GM19035 (cell line): ENCODE measurements around the gene S1PR2.
A peak's percentile ranks its signal among the peaks of the same experiment; 100 is the strongest.

Source experiments
- ATAC-seq: cut with Tn5 transposase; IDR thresholded peaks from one replicate; pipeline ENCODE4 v1.9.1; 2021; ENCODE audit not compliant: unreplicated experiment

Gene S1PR2, protein sequence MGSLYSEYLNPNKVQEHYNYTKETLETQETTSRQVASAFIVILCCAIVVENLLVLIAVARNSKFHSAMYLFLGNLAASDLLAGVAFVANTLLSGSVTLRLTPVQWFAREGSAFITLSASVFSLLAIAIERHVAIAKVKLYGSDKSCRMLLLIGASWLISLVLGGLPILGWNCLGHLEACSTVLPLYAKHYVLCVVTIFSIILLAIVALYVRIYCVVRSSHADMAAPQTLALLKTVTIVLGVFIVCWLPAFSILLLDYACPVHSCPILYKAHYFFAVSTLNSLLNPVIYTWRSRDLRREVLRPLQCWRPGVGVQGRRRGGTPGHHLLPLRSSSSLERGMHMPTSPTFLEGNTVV

DNA sequence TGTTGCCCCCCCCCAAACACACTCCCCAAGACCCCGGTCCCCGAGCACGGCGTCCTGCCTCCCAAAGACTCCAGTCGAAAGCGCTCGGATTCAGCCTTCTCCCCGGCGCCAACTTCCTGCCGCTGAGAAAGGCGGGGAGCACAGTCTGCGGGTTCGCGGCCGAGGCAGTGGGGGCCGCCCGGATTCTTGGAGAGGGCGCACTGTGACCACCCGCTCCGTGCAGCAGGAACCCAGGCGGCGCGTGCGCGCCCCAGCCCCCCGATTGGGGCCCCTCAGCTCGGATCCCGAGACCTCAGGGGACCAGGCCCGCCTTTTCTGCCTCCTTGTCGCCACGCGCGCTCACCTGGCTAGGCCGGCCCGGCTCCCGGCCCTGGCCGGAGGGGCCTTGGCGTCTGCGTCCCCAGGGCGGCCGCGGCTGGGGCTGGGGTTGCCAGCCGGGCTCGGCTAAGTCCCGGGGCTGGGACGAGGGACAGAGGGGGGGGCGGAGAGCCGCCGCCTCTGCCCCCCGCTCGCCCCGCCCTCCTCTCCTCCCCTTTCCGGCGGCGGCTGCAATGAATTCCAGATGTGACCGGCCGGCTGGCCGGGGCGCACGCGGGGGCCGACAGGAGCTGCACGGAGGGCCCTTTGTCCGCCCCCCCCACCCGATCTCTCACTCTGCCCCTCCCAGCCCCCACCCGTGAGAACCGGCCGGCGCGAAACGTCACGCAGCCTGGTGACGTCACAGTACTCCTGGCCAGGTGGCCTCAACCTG is at the start of gene S1PR2:
Gene S1PR2, minus strand, starts transcription at position 471 of the 751 bp plus-strand sequence. CDS start 6,426 bp downstream, outside the sequence.
- ATAC-seq, result peak; percentile 37

DNA sequence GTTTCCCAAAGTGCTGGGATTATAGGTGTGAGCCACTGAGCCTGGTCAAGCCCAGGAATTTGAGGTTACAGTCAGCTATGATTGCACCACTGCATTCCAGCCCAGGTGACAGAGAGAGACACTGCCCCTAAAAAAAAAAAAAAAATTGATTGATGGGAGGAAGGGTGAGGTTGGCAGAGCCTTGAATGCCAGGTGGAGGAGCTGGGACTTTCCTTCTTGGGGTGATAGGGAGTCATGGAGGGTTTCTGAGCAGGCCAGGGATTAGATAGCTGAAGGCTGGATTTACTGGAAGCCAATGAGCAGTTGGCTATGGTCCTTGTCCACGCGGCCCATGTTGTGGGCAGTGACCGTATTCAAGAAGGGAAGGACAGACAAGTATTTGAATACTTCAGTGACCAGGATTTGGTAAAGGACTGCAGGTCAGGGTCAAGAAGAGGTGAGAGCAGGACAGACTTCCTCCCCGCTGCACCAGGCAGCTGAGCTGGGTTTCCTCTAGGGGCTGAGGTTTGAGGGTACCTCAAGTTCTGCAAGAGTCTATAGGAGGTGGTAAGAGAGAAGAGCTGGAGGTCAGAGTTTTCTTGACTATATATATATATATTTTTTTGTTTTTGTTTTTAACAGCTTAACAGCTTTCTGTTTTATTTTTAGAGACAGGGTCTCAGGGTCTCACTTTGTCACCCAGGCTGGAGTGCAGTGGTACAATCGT is 48.8 kb upstream of the S1PR2 start:
- no peak for ATAC-seq

DNA sequence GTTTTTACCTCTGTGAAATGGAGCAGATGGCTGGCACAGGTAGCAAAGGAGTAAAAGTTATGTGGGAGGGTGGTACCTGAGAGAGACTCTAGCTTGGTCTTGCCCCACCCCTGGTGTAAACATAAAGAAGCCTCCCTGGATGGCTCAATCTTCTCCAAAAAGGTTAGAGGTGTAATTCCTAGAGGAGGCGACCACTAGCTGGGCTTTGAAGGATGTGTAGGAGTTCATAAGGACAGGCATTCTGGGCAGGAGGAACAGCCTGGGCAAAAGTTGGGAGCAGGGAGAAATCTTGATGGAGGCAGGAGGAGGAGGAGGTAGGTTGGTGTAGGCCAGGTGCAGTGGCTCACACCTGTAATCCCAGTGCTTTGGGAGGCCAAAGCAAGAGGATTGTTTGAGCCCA is 47.8 kb upstream of the S1PR2 start:
- no peak for ATAC-seq

DNA sequence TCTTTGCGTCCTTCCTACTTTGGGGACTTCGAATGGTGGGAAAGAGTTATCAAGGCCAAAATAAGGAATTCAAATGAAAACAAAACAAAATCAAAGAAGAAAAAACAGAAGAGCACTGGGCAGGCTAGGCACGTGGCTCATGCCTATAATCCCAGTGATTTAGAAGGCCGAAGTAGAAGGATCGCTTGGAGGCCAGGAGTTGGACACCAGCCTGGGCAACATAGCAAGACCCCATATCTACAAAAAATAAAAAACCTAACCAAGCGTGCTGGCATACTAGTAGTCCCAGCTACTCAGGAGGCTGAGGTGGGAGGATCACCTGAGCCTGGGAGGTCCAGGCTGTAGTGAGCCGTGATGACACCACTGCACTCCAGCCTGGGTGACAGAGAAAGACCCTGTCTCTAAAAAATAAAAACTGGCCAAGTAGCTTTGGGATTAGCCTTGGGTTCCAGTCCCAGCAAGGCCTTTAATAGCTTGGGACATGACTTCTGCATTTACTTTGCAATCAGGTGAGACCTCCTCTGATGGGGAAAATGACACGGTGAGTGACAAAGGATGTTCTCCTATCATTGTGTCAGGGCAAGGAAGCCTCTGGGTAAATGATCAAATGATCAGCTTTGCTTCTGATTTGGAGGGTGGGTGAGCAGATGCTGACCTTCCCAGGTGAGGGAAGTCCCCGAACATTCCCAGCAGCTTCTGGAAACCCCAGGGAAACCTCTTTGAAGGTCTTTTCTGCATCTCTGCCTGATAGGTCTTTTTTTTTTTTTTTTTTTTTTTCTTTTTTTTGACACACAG is 46.9 kb upstream of the S1PR2 start:
- ATAC-seq, result no peak

DNA sequence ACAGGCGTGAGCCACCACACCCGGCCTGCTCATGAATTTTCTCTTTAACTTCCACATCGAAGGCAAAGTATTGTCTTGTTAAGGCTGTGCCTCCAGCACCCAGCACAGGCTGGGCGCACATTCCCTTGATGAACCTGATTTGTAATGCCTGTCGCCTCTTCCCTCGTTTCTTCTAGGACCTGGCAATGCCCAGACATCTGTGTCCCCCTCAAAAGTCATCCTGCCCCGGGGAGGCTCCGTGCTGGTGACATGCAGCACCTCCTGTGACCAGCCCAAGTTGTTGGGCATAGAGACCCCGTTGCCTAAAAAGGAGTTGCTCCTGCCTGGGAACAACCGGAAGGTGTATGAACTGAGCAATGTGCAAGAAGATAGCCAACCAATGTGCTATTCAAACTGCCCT is 43.5 kb upstream of the S1PR2 start:
- no peak for ATAC-seq

DNA sequence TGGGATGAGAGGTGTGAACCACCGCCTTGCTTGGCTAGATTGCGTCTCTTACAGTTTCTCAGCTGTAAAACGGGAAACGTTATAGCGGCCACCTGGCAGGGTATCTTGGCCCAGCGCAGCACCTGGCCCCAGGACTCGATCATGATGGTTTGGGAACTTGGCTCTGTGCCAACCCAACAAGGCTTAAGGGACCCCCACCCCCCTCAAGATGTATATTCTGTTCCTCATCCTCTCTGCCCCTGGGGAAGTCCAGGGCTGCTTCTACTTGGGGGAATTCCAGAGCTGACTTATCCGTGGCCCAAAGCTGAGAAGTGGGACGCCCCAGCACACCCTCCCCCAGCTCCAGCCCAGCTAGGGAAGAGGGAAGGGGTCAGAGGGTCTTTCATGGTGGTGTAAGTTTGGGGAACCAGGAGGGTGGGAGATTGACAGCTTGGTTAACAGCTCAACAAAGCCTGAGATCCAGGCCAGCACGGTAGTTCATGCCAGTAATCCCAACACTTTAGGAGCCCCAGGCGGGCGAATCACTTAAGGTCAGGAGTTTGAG is 40.5 kb upstream of the S1PR2 start:
- peak; percentile 23 for ATAC-seq

DNA sequence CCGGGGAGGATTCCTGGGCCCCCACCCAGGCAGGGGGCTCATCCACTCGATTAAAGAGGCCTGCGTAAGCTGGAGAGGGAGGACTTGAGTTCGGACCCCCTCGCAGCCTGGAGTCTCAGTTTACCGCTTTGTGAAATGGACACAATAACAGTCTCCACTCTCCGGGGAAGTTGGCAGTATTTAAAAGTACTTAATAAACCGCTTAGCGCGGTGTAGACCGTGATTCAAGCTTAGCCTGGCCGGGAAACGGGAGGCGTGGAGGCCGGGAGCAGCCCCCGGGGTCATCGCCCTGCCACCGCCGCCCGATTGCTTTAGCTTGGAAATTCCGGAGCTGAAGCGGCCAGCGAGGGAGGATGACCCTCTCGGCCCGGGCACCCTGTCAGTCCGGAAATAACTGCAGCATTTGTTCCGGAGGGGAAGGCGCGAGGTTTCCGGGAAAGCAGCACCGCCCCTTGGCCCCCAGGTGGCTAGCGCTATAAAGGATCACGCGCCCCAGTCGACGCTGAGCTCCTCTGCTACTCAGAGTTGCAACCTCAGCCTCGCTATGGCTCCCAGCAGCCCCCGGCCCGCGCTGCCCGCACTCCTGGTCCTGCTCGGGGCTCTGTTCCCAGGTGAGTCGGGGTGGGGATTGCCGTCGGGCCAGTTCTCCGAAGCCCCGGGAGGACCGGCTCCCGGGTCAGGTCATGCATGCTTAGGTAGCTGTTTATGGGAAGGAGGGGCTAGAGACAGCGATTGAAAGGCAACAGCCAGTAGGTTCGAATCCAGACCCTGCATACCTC is 39.7 kb upstream of the S1PR2 start, which contains the start of gene ICAM1:
Gene ICAM1, plus strand, starts transcription at position 505 of the 779 bp plus-strand sequence. Its CDS starts 40 bp downstream, at position 545.
- peak; percentile 51 for ATAC-seq

DNA sequence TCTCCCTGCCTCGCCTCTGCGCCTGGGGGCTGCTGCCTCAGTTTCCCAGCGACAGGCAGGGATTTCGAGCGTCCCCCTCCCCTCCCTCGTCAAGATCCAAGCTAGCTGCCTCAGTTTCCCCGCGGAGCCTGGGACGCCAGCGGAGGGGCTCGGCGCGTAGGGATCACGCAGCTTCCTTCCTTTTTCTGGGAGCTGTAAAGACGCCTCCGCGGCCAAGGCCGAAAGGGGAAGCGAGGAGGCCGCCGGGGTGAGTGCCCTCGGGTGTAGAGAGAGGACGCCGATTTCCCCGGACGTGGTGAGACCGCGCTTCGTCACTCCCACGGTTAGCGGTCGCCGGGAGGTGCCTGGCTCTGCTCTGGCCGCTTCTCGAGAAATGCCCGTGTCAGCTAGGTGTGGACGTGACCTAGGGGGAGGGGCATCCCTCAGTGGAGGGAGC is 39.1 kb upstream of the S1PR2 start:
- peak; percentile 44 for ATAC-seq

DNA sequence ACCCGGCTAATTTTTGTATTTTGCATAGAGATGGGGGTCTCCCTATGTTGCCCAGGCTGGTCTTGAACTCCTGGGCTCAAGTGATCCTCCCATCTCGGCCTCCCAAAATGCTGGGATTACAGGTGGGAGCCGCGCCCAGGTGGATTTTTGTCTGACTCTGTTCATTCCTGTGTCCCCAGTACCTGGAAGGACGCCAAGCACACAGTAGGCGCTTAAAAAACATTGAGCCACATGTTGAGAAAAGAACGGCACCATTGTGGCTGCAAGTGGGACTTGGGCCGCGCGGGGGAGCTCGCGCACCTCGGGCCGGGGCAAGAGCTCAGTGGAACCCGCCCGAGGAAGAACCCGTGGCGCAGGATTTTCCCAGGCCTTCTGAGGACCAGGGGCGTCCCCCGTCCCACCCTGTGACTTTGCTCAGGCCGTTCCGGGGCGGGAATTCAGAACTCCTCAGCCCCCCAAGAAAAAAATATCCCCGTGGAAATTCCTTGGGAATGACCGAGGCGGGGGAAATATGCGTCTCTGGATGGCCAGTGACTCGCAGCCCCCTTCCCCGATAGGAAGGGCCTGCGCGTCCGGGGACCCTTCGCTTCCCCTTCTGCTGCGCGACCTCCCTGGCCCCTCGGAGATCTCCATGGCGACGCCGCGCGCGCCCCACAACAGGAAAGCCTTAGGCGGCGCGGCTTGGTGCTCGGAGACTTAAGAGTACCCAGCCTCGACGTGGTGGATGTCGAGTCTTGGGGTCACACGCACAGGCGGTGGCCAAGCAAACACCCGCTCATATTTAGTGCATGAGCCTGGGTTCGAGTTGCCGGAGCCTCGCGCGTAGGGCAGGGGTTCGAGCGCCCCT is 38.4 kb upstream of the S1PR2 start:
- ATAC-seq, result peak; percentile 40

DNA sequence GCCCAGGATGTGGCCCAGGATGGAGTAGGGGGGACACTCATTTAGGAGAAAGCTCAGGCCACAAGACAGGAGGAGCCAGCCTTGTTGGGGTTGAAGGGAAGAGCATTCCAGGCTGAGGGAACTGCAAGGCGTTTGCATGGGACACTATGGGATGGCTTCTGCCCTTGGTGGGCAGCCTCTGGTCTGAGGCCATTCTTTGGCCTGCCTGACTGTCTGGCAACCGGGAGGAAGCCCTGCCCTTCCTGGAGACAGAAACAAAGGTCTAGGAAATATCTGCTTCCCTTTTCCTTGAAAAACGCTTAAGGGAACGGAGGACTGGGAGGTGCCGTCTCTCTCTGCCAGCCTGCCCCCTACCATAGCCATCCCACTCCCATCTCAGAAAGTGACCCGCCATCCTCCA is 36.9 kb upstream of the S1PR2 start:
- ATAC-seq, result no peak

DNA sequence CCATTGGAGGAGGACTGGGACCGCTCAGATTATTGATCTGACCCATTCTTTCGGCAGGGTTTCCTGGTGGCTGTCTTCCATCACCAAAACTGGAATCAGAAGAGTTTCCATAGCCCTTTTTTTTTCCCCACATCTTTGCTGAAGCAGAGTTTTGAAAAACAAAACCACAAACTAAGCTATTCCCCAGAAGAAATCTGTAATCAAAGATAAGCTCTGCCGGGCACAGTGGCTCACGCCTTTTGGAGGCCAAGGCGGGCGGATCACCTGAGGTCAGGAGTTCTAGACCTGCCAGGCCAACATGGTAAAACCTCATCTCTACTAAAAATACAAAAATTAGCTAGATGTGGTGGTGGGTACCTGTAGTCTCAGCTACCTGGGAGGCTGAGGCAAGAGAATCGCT is 35.6 kb upstream of the S1PR2 start:
- no peak for ATAC-seq

DNA sequence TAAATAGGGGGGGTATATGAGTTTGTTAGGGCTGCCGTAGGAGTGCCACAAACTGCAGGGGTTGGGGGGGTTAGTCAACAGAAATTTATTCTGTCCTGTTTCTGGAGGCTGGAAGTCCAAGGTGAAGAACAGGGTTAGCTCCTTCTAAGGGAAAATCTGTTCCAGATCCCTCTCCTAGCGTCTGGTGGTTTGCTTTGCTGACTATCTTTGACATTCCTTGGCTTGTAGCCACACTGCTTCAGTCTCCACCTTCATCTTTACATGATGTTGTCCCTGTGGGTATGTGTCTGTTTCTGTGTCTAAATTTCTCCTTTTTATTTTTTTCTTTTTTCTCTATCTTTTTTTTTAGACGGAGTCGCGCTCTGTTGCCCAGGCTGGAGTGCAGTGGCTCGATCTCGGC is 31.6 kb upstream of the S1PR2 start:
- ATAC-seq, result no peak

DNA sequence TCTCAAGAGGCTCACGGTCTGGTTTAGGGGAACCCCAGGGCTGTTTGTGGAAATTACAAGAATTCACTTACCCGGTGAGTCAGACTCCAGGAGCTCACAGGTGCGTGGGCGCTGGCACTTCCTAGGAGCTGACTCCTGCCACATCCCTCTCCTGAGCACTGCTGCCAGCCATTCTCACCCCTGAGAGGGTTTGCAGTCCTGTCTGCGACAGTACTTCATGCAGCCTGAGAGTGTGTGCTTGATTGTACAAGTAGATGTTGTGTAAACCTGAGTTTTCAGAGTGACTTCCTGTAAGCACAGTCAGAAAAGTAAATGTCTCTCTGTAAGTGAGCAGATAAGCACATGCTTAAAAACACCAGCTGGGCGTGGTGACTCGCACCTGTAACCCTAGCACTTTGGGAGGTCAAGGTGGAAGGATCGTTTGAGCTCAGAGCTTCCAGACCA is 29.0 kb upstream of the S1PR2 start:
- no peak for ATAC-seq

DNA sequence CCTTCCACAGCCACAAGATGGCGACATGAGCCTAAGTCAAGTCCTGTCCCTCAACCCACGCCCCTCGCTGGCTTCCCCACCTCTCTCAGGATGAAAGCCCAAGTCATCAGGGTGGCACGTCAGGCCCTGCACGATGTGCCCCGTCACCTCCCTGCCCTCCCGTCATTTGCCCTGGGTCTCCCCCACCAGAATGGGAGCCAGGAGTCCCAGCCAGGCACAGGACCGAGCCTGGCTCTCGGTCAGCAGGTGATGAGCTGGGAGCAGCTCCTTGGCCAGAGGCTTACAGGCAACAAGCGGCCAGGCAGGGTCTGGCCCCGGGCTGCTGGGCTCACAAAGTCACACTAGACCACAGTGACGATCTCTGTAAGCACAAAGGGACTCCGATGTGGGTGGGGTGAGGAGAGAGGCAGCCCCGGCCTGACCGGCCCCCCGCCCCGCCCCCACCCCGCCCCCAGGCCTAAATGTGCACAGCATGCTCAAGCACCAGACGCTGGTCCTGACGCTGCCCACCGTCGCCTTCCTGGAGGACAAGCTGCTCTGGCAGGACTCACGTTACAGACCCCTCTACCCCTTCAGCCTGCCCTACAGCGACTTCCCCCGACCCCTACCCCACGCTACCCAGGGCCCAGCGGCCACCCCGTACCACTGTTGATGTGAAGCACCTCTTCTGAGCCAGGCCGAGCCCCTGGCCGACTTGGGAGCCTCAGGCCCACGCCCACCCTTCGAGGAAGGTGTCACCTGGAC is 28.2 kb upstream of the S1PR2 start:
- no peak for ATAC-seq

DNA sequence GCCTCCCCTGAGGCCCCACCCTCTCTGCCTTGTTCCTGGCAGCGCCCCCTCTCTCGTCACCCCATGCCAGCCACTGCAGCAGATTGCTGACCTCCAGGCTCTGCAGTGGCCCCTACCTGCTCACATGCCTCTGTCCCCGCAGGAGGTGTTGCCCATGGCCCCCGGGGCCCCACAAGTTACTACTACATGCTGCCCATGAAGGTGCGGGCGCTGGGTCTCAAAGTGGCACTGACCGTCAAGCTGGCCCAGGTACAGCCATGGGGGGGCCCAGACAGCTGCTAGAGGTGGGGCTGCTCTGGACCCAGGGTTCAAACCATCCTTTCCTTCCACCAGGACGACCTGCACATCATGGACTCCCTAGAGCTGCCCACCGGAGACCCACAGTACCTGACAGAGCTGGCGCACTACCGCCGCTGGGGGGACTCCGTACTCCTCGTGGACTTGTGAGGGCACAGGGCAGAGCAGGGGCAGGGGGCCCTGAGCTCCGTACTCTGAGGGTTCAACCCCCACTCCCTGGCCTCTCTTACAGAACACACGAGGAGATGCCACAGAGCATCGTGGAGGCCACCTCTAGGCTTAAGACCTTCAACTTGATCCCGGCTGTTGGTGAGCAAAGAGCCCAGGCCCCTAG is 27.1 kb upstream of the S1PR2 start:
- ATAC-seq, result no peak

DNA sequence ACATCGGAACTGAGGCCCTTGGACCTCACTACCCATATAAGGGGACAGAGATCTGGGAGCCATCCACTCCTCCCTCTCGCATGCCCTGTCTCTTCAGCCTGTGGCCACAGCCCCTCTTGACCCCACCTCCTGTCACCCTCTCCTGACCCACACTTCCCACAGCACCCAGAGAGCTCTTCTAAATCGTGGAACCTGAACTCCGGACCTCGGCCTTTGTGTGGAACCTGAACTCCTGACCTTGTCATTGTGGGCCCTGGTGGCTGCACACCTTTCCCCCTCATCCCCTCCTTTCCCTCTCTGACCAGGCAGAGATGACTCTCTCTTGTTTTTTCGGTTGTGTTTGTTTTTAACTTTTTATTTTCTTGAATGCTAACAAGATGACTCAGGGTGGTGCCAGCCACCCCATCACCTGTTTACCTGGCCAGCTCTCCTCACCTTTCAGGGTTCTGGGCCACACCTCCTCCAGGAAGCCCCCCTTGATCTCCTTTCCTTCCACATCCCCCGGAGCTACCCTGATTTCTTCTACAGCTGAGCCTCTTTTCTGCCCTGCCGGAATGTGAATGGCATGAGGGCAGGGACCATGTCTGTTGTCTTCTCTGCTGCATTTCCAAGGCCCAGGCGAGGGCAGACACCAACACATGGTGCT is 26.0 kb upstream of the S1PR2 start:
- ATAC-seq, result no peak

DNA sequence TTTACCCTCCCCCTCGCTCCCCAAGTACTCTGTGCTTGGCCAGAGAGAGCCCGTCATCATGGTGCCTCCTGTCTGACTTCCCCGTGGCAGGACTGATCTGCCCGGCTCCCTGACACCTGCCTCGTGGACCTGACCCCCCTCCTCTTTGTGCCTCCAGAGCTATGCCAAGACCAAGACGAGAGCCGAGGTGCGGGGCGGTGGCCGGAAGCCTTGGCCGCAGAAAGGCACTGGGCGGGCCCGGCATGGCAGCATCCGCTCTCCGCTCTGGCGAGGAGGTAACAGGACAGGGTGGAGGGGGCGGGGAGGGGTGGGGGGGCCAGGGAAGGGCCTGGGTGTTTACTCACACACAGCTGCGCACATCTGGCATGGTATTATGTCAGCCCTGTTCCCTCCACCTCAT is 25.4 kb upstream of the S1PR2 start:
- no peak for ATAC-seq
